Chondrocyte (in vitro differentiated cells): ENCODE results near the gene RPLP2. TPM values are rescaled to one million over a fixed set of nuclear protein-coding genes. Genes with fewer than 3 reads are reported as not detected.
A peak's percentile ranks its signal among the peaks of the same experiment; 100 is the strongest.

Source experiments
- DNase-seq: peaks from one replicate; pipeline ENCODE4 v3.0.0; 2021; ENCODE audit warnings: mixed read lengths, low spot score
- H3K27ac Mint-ChIP-seq: one replicate; pipeline ENCODE4 v1.8.0; 2021; ENCODE audit warnings: mild to moderate bottlenecking, moderate library complexity, mixed read lengths; ENCODE audit not compliant: unreplicated experiment
- H3K27me3 Mint-ChIP-seq: 2 replicates; pipeline ENCODE4 v1.8.0; 2021; ENCODE audit warnings: low read depth, mixed read lengths
- H3K36me3 Mint-ChIP-seq: 2 replicates; pipeline ENCODE4 v1.8.0; 2021; ENCODE audit warnings: low read depth, mixed read lengths
- H3K4me1 Mint-ChIP-seq: 2 replicates; pipeline ENCODE4 v1.8.0; 2021; ENCODE audit warnings: low read depth, mild to moderate bottlenecking, mixed read lengths
- H3K4me3 Mint-ChIP-seq: one replicate; pipeline ENCODE4 v1.8.0; 2021; ENCODE audit warnings: mild to moderate bottlenecking, moderate library complexity, mixed read lengths; ENCODE audit not compliant: unreplicated experiment
- H3K9me3 Mint-ChIP-seq: 2 replicates; pipeline ENCODE4 v1.8.0; 2021; ENCODE audit warnings: low read depth, mixed read lengths
- CTCF ChIP-seq: fragments of 200-600 bp; sonication (generic); IDR thresholded peaks from 2 replicates; pipeline ENCODE4 v1.5.0; 2021; ENCODE audit warnings: antibody characterized with exemption, mild to moderate bottlenecking, moderate library complexity
- total RNA-seq: library from RNA; stranded (reverse); gene quantifications from 3 replicates; pipeline ENCODE4 v1.2.1, GENCODE V29; 2021

The RPLP2 gene
- total RNA-seq, 1 donor from 2014 or later, result 1,171 TPM

DNA sequence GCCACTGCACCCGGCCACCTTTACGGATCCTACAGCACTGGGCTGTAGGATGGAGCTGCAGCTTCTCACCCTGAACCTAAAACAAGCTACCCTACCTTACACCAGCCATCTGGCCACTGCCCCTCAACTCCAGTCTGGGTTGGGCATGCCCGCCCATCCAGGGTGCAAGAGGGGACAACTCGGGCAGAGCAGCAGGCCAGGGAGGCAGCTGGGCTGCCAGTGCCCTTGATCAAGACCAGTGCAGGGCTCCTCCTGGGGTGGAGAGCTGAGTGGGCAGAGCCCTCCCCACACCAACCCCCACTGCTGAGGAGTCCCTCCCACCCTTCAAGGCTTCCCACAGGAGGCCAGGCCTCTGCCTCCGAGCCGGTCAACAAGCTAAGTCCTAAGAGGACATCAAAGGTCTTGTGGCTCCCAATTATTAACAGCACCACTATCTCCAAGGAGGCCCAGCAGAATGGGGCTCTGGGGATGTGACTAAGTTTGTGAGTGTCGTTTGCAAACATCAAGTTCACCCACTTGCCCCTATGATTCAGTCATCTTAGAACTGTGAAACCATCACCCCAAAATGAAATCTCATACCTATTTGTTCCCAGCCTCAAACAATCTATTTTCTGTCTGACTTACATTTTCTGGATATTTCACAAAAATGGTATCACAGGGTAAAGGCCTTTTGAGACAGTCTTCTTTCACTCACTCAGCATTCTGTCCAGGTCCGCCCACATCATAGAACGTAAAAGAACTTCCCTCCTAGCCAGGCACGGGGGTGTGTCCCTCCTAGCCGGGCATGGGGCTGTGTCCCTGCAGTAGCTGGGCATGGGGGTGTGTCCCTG is 43.4 kb upstream of the RPLP2 start:
- TF ChIP-seq CTCF, result no peak
- Mint-ChIP-seq H3K27ac (peak overlapping the region; percentile 33), H3K4me3 (no peak overlapping the region), H3K27me3 (no peaks in the 10 kb centered on the region), H3K36me3 (peaks cover 11% of the 10 kb centered on the region), H3K4me1 (peaks cover 7% of the 10 kb centered on the region), H3K9me3 (no peaks in the 10 kb centered on the region)
- DNase-seq, result no peak

- Mint-ChIP-seq H3K27ac (peak overlapping the region; percentile 33), H3K4me1 (peaks cover 7% of the 10 kb centered on the region), H3K36me3 (peaks cover 7% of the 10 kb centered on the region), H3K27me3 (no peaks in the 10 kb centered on the region), H3K4me3 (no peak overlapping the region), H3K9me3 (no peaks in the 10 kb centered on the region)
- no peak for DNase-seq
- TF ChIP-seq CTCF, result no peak
Measured at GRCh38 chr11:766936-767210, 42.9 kb upstream of the RPLP2 start.

DNA sequence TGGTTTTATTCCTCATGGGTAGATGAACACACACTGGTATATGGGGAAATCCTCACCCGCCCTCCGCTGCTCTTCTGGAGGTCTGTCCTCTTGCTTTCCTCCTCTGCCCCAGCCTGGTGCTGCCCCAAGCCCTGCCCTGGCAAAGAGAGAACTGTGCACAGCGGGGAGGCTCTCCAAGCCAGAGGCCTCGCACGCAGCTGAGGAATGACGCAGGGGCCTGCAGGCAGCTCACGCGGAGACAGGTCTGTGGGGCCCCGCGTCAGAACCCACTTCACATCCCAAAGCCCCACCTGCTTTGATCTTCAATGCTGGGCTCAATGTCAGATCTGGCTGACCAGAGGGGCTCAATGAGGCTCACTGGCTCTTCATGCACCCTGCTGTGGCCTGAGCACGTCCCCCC is 42.5 kb upstream of the RPLP2 start:
- Mint-ChIP-seq H3K4me3 (no peak overlapping the region), H3K4me1 (peaks cover 6% of the 10 kb centered on the region), H3K27me3 (no peaks in the 10 kb centered on the region), H3K9me3 (no peaks in the 10 kb centered on the region), H3K27ac (peak overlapping the region; percentile 14), H3K36me3 (peaks cover 6% of the 10 kb centered on the region)
- TF ChIP-seq CTCF, result no peak
- no peak for DNase-seq

GRCh38 chr11:769887-770641 is 39.7 kb upstream of the RPLP2 start:
- no peak overlapping the region for H3K4me3 Mint-ChIP-seq
- TF ChIP-seq CTCF, result no peak
- H3K9me3 Mint-ChIP-seq, result no peaks in the 10 kb centered on the region
- DNase-seq, result no peak
- peaks cover 2% of the 10 kb centered on the region for H3K4me1 Mint-ChIP-seq
- H3K27ac Mint-ChIP-seq, result no peak overlapping the region
- H3K27me3 Mint-ChIP-seq, result no peaks in the 10 kb centered on the region
- H3K36me3 Mint-ChIP-seq, result peaks cover 2% of the 10 kb centered on the region

DNA sequence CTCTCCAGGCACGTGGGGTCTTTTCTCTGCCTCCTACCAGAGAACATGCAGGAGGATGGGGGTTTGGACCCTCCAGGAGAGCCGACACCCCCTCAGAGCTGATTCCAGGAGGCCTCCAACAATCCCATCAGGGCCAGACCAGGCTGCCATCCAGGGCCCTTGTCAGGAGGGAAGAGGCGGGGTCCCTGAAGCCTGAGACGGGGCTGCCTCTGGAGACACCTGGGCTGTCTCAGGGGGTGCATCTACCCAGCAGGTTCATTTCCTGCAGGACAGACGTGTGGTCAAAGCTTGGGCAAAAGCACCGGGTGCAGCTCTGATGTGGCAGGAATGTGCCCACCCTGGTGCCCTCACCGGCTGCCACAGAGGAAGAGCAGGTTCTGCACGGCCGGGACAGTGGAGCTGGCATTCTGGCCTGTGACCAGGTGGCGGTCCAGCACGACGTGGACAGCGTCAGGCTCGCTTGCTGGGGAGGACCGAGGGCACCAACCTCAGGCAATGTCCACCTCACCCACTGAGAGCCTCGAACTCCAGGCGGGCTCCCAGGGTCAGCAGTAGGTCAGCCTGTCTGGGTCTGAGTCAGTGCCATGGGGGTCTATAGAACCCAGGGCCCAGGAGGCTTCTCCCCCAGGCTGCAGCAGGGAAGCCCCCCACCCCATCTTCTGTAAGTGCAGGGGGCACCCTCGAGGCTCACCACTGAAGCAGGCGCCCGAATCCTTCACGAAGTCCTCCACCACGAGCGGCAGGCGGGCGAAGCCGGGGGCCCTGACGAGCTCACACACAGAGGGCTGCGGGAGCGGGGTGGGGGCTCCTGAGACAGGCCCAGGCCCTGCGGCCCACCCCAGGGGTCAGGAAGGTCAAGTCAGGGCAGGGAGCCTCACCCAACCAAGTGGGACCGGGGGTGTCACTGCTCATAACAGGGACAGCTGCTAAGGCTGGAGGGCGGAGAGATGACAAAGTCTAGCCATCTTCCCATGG is 38.8 kb upstream of the RPLP2 start:
- no peak for TF ChIP-seq CTCF
- Mint-ChIP-seq H3K9me3 (no peaks in the 10 kb centered on the region), H3K4me3 (no peak overlapping the region), H3K36me3 (peaks cover 2% of the 10 kb centered on the region), H3K27ac (no peak overlapping the region), H3K27me3 (no peaks in the 10 kb centered on the region), H3K4me1 (peaks cover 11% of the 10 kb centered on the region)
- peak; percentile 87 for DNase-seq
